Spleen (tissue), 7 donors: ENCODE results near the gene BRCA2.
A peak's percentile ranks its signal among the peaks of the same experiment; 100 is the strongest.

Experiments
- CTCF ChIP-seq, 11 experiments: fragments of 200-600 bp in 7 of 11; fragments of 450-650 bp in 4 of 11; sonication (generic) in 4 of 11; IDR thresholded peaks in 8 of 11; conservative IDR thresholded peaks in 3 of 11; 1 replicate in 7 of 11; 2 replicates in 4 of 11; pipeline versions ENCODE4 v1.4.0 to v1.8.0; 2016 to 2021; ENCODE audit warnings: antibody characterized with exemption in 11 of 11, inconsistent platforms in 4 of 11, mild to moderate bottlenecking in 1 of 11
- POLR2AphosphoS5 ChIP-seq, 3 donors: sonication (generic); formaldehyde crosslinking; IDR thresholded peaks; one replicate each; pipeline ENCODE4 v1.5.1; 2017; ENCODE audit warnings: antibody characterized with exemption in 3 of 3
- donor health status: DM: no; HTN: no; CAD: no; lungs with moderate emphysema.
- donor health status: DM: no; HTN: no; CAD: no.
- donor health status: DM: no; HTN: no; CAD: no.

- TF ChIP-seq CTCF (IDR thresholded peaks at IDR 0.05 in 8 of 11, conservative IDR thresholded peaks at IDR 0.05 in 3 of 11): no peak
- peak in 1 of 3 donors; percentile 17 for TF ChIP-seq POLR2AphosphoS5 (IDR thresholded peaks at IDR 0.05)
These were observed 104.6 kb downstream of the BRCA2 start for GRCh38 chr13:32419862-32420261.
